ENCODE measurements around the gene NRIP3.

NRIP3 gene

GRCh38 chr11:8963569-8964323, 40.1 kb downstream of the NRIP3 start:
- Histone ChIP-seq H3K36me3 (ENCODE audit: insufficient read depth, low read length) (peaks cover 3% of the 10 kb centered on the region), H3K4me3 (ENCODE audit: low read depth in 1 of 2, low read length in 2 of 2) (peak overlapping the region; percentile 52 to 84), H4K20me1 (ENCODE audit: insufficient read depth, low read length) (peaks cover 4% of the 10 kb centered on the region), H3K4me2 (ENCODE audit: insufficient read depth, low read length) (peak overlapping the region; percentile 98), H3K79me2 (ENCODE audit: insufficient read depth, low read length) (peaks cover 42% of the 10 kb centered on the region), H3K27me3 (ENCODE audit: insufficient read depth, low read length, poor library complexity) (no peaks in the 10 kb centered on the region), H3K9ac (ENCODE audit: low read depth, low read length) (peak overlapping the region; percentile 85), H3K9me3 (ENCODE audit: insufficient read depth, low read length, severe bottlenecking) (no peaks in the 10 kb centered on the region), H3K4me1 (ENCODE audit: insufficient read depth, low read length) (peaks cover 30% of the 10 kb centered on the region), H3K27ac (ENCODE audit: low read length) (peak overlapping the region; percentile 83), H2AFZ (ENCODE audit: low read depth, low read length) (peak overlapping the region; percentile 92)
- TF ChIP-seq EZH2 (IDR thresholded peaks at IDR 0.05; ENCODE audit: borderline replicate concordance, low read depth, low read length, severe bottlenecking), result no peak
- TF ChIP-seq, protein P1, sequence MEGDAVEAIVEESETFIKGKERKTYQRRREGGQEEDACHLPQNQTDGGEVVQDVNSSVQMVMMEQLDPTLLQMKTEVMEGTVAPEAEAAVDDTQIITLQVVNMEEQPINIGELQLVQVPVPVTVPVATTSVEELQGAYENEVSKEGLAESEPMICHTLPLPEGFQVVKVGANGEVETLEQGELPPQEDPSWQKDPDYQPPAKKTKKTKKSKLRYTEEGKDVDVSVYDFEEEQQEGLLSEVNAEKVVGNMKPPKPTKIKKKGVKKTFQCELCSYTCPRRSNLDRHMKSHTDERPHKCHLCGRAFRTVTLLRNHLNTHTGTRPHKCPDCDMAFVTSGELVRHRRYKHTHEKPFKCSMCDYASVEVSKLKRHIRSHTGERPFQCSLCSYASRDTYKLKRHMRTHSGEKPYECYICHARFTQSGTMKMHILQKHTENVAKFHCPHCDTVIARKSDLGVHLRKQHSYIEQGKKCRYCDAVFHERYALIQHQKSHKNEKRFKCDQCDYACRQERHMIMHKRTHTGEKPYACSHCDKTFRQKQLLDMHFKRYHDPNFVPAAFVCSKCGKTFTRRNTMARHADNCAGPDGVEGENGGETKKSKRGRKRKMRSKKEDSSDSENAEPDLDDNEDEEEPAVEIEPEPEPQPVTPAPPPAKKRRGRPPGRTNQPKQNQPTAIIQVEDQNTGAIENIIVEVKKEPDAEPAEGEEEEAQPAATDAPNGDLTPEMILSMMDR (IDR thresholded peaks at IDR 0.05; ENCODE audit: borderline replicate concordance, extremely low read depth, low read length, poor library complexity, severe bottlenecking), result no peak
- ATAC-seq (ENCODE audit: insufficient read depth, low read depth), result peak; percentile 79
- DNase-seq, result peak; percentile 77

GRCh38 chr11:8962841-8963240, 41.0 kb downstream of the NRIP3 start:
- Histone ChIP-seq H3K36me3 (ENCODE audit: insufficient read depth, low read length) (peaks cover 3% of the 10 kb centered on the region), H3K27ac (ENCODE audit: low read length) (peak overlapping the region; percentile 30; the same call in 1 of the 2 replicates)

DNA sequence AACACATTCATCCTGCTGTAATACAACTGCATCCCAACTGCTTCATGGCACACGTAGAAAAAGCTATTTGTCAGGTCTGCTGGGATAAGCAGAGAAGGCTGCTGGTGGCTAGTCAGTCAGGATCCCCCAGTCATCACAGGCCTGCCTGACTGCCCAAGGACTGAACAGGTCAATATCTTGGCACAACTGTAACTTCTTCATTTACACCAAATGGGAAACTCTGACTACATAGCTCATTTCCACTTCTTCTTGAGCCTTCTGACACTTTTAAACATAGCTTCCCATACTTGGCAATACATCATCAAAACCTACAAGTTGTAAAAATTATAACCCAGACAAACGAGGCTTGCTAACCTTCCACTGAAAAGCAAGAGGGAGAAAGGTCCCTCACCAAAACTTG, 42.4 kb downstream of the NRIP3 start:
- Histone ChIP-seq H3K4me3 (ENCODE audit: low read depth in 1 of 2, low read length in 2 of 2) (no peak overlapping the region), H3K9me3 (ENCODE audit: insufficient read depth, low read length, severe bottlenecking) (no peaks in the 10 kb centered on the region), H3K4me2 (ENCODE audit: insufficient read depth, low read length) (no peak overlapping the region), H3K9ac (ENCODE audit: low read depth, low read length) (no peak overlapping the region), H3K36me3 (ENCODE audit: insufficient read depth, low read length) (peaks cover 3% of the 10 kb centered on the region), H4K20me1 (ENCODE audit: insufficient read depth, low read length) (peaks cover 4% of the 10 kb centered on the region), H3K27me3 (ENCODE audit: insufficient read depth, low read length, poor library complexity) (no peaks in the 10 kb centered on the region), H2AFZ (ENCODE audit: low read depth, low read length) (no peak overlapping the region), H3K79me2 (ENCODE audit: insufficient read depth, low read length) (peaks cover 43% of the 10 kb centered on the region), H3K27ac (ENCODE audit: low read length) (no peak overlapping the region), H3K4me1 (ENCODE audit: insufficient read depth, low read length) (peaks cover 30% of the 10 kb centered on the region)
- TF ChIP-seq, protein P1 (IDR thresholded peaks at IDR 0.05; ENCODE audit: borderline replicate concordance, extremely low read depth, low read length, poor library complexity, severe bottlenecking), result no peak
- TF ChIP-seq EZH2 (IDR thresholded peaks at IDR 0.05; ENCODE audit: borderline replicate concordance, low read depth, low read length, severe bottlenecking), result no peak
- ATAC-seq (ENCODE audit: insufficient read depth, low read depth) (no peak), DNase-seq (no peak)

More at GRCh38 chr11:8962841-8963240, 41.0 kb downstream of the NRIP3 start:
- H2AFZ ChIP-seq (ENCODE audit: low read depth, low read length), result no peak overlapping the region
- H3K4me2 ChIP-seq (ENCODE audit: insufficient read depth, low read length), result peak overlapping the region; percentile 98
- no peak for ATAC-seq (ENCODE audit: insufficient read depth, low read depth)
- no peaks in the 10 kb centered on the region for H3K27me3 ChIP-seq (ENCODE audit: insufficient read depth, low read length, poor library complexity)
- no peak for DNase-seq
- peak overlapping the region in 1 of 2 experiments; percentile 84; a peak in 2 of 4 replicates for H3K4me3 ChIP-seq (ENCODE audit: low read depth in 1 of 2, low read length in 2 of 2)
- no peaks in the 10 kb centered on the region for H3K9me3 ChIP-seq (ENCODE audit: insufficient read depth, low read length, severe bottlenecking)
- H3K79me2 ChIP-seq (ENCODE audit: insufficient read depth, low read length), result peaks cover 43% of the 10 kb centered on the region
- TF ChIP-seq, protein P1 (IDR thresholded peaks at IDR 0.05; ENCODE audit: borderline replicate concordance, extremely low read depth, low read length, poor library complexity, severe bottlenecking), result no peak
- TF ChIP-seq EZH2 (IDR thresholded peaks at IDR 0.05; ENCODE audit: borderline replicate concordance, low read depth, low read length, severe bottlenecking), result no peak
- H4K20me1 ChIP-seq (ENCODE audit: insufficient read depth, low read length), result peaks cover 4% of the 10 kb centered on the region
- peaks cover 30% of the 10 kb centered on the region for H3K4me1 ChIP-seq (ENCODE audit: insufficient read depth, low read length)
- H3K9ac ChIP-seq (ENCODE audit: low read depth, low read length), result peak overlapping the region; percentile 85
